B cell (primary cell): ENCODE data around the gene PRKAR1A. TPM values are rescaled to one million over a fixed set of nuclear protein-coding genes. Genes with fewer than 3 reads are reported as not detected.

Source experiments
- ATAC-seq: fragments of 200-7000 bp; cut with Tn5 transposase; one replicate; pipeline ENCODE4 v1.10.0; 2021; ENCODE audit warnings: low read depth, mild to moderate bottlenecking, moderate number of reproducible peaks, moderate library complexity
- CTCF ChIA-PET: fragments of 350-600 bp; sonication (Branson Sonifier 250); formaldehyde crosslinking; loops from one replicate; lab custom pipeline; 2021; ENCODE audit warnings: antibody characterized with exemption, inconsistent platforms; lab: Charles Lee
- POLR2A ChIA-PET: fragments of 350-600 bp; sonication (Branson Sonifier 250); formaldehyde crosslinking; loops from one replicate; lab custom pipeline; 2021; ENCODE audit warnings: antibody characterized with exemption; lab: Charles Lee
- DNase-seq: peaks from one replicate; pipeline ENCODE4 v3.0.0; 2013
- H2AFZ ChIP-seq: 2 replicates; pipeline ENCODE4 v1.6.1; 2012; ENCODE audit warnings: mild to moderate bottlenecking, low read depth, low read length; ENCODE audit not compliant: insufficient read depth, poor library complexity, severe bottlenecking
- H3K27ac ChIP-seq, 2 donors: 1 replicate in 1 of 2; 2 replicates in 1 of 2; pipeline ENCODE4 v1.5.1; 2012 to 2013; ENCODE audit warnings: low read length in 2 of 2, mild to moderate bottlenecking in 2 of 2, moderate library complexity in 1 of 2
- H3K27me3 ChIP-seq, 4 experiments: fragments of 200-600 bp in 1 of 4; sonication (generic) in 1 of 4; replicated peaks in 1 of 4; 1 replicate in 2 of 4; 2 replicates in 2 of 4; pipeline versions ENCODE4 v1.6.1 to v1.7.0; 2013 to 2016; ENCODE audit warnings: low read length in 3 of 4, mild to moderate bottlenecking in 2 of 4, mixed read lengths in 1 of 4, moderate library complexity in 1 of 4; ENCODE audit not compliant: insufficient read depth in 4 of 4, control insufficient read depth in 3 of 4; ENCODE audit errors: control extremely low read depth in 1 of 4
- H3K36me3 ChIP-seq, 2 experiments: replicated peaks in 1 of 2; 1 replicate in 1 of 2; 2 replicates in 1 of 2; pipeline versions ENCODE4 v1.6.1 to v1.7.1; 2013; ENCODE audit warnings: low read length in 1 of 2; ENCODE audit not compliant: insufficient read depth in 2 of 2, control insufficient read depth in 1 of 2; ENCODE audit errors: control extremely low read depth in 1 of 2, extremely low read depth in 1 of 2
- H3K4me1 ChIP-seq, 2 donors: fragments of 200-600 bp in 1 of 2; sonication (generic) in 1 of 2; 1 replicate in 1 of 2; 2 replicates in 1 of 2; pipeline versions ENCODE4 v1.5.1 to v1.6.1; 2013 to 2017; ENCODE audit warnings: low read length in 2 of 2; ENCODE audit not compliant: control insufficient read depth in 2 of 2, insufficient read depth in 2 of 2
- H3K4me2 ChIP-seq: replicated peaks from 2 replicates; pipeline ENCODE3; 2012; ENCODE audit warnings: mild to moderate bottlenecking, low read depth, low read length; ENCODE audit not compliant: poor library complexity, severe bottlenecking
- H3K4me3 ChIP-seq, 5 experiments: fragments of 200-600 bp in 1 of 5; sonication (generic) in 1 of 5; 1 replicate in 3 of 5; 2 replicates in 2 of 5; pipeline versions ENCODE4 v1.5.1 to v1.7.0; 2011 to 2016; ENCODE audit warnings: low read length in 4 of 5, mild to moderate bottlenecking in 4 of 5, low read depth in 2 of 5, control low read depth in 1 of 5, moderate library complexity in 1 of 5; ENCODE audit not compliant: insufficient read depth in 1 of 5; ENCODE audit errors: control extremely low read depth in 1 of 5, extremely low read depth in 1 of 5
- H3K79me2 ChIP-seq: fragments of 200-600 bp; sonication (generic); one replicate; pipeline ENCODE4 v1.6.0; 2016; ENCODE audit warnings: low read length; ENCODE audit not compliant: control insufficient read depth, insufficient read depth
- H3K9ac ChIP-seq: fragments of 200-600 bp; sonication (generic); 2 replicates; pipeline ENCODE4 v1.6.1; 2017; ENCODE audit warnings: mild to moderate bottlenecking, low read length, moderate library complexity
- H3K9me3 ChIP-seq, 3 donors: one replicate each; pipeline versions ENCODE4 v1.6.1 to v1.7.1; 2013; ENCODE audit warnings: low read length in 2 of 3; ENCODE audit not compliant: control insufficient read depth in 2 of 3, insufficient read depth in 1 of 3; ENCODE audit errors: control extremely low read depth in 1 of 3
- H4K20me1 ChIP-seq: 2 replicates; pipeline ENCODE4 v1.6.0; 2012; ENCODE audit warnings: mild to moderate bottlenecking, low read length; ENCODE audit not compliant: insufficient read depth, control insufficient read depth, poor library complexity, severe bottlenecking
- H3K27ac Mint-ChIP-seq: one replicate; pipeline ENCODE4 v1.8.0; 2021; ENCODE audit warnings: mixed read lengths
- H3K27me3 Mint-ChIP-seq: one replicate; pipeline ENCODE4 v1.8.0; 2021; ENCODE audit warnings: mixed read lengths
- H3K4me1 Mint-ChIP-seq: one replicate; pipeline ENCODE4 v1.8.0; 2021; ENCODE audit warnings: mixed read lengths
- H3K4me3 Mint-ChIP-seq: one replicate; pipeline ENCODE4 v1.8.0; 2021; ENCODE audit warnings: mixed read lengths
- H3K9me3 Mint-ChIP-seq: one replicate; pipeline ENCODE4 v1.8.0; 2022; ENCODE audit warnings: mixed read lengths; ENCODE audit not compliant: insufficient read depth
- CTCF ChIP-seq: fragments of 200-600 bp; IDR thresholded peaks from one replicate; pipeline ENCODE4 v1.8.0; 2022; ENCODE audit warnings: antibody characterized with exemption, mild to moderate bottlenecking
- EZH2 ChIP-seq: IDR thresholded peaks from 2 replicates; pipeline ENCODE4 v1.6.1; 2012; ENCODE audit warnings: borderline replicate concordance, low read depth, mild to moderate bottlenecking, moderate library complexity, low read length; ENCODE audit not compliant: insufficient read depth, poor library complexity, severe bottlenecking
- WGBS: methylation state at CpG from one replicate; pipeline ENCODE4 v1.1.5; 2013; ENCODE audit warnings: missing lambda C conversion rate; ENCODE audit not compliant: insufficient coverage; 5-methylcytosine and 5-hydroxymethylcytosine counted together
- intact Hi-C: fragments of 100-400 bp; cut with micrococcal nuclease; formaldehyde crosslinking; loops from one replicate; pipeline ENCODE4 v1.10.0; 2022
- polyA plus RNA-seq: library from polyadenylated mRNA; depleted of rRNA; stranded (reverse); fragments of >200 nt; gene quantifications from 2 replicates; pipeline ENCODE4 v1.2.3, GENCODE V29; 2012
- total RNA-seq, 2 donors: library from RNA; stranded (reverse); fragments of 120-200 nt in 1 of 2; gene quantifications; 1 replicate in 1 of 2; 2 replicates in 1 of 2; pipeline versions ENCODE4 v1.2.3 to v1.2.4, GENCODE V29; 2013 to 2022

PRKAR1A gene
- total and polyA plus RNA-seq, 2 donors (not counting 1 experiment from before 2014, with no cell fraction given), result 63.1 to 296 TPM

DNA sequence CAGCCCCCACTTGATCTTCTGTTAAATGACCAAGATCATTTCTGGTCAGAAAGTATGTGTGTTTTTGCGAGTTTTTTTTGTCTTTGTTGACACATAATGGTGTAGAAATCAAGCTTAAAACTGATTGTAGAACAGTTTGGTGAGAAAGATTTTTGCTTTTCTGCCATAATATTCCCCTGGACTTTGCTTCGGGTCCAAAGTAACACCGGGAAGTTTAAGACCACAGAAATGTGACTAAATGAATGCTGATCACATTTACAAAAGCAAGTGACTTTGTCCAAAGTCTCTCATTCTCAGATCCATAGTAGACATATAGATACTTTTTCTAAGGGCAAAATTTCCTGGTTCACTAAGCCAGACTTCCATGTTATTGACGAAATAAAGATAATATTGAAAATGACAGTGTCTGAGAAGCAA, 86.3 kb downstream of the PRKAR1A start:
- H2AFZ ChIP-seq, result no peak overlapping the region
- no peaks in the 10 kb centered on the region for H3K36me3 ChIP-seq
- H3K79me2 ChIP-seq, result no peaks in the 10 kb centered on the region
- ChIA-PET POLR2A (no interaction called here), CTCF (no interaction called here)
- no peak for TF ChIP-seq EZH2
- TF ChIP-seq CTCF, result no peak
- Mint-ChIP-seq H3K27me3 (peaks cover 66% of the 10 kb centered on the region), H3K27ac (no peak overlapping the region), H3K9me3 (peaks cover 3% of the 10 kb centered on the region), H3K4me1 (peaks cover 16% of the 10 kb centered on the region), H3K4me3 (no peak overlapping the region)
- H4K20me1 ChIP-seq, result no peaks in the 10 kb centered on the region
- no peak overlapping the region for H3K9ac ChIP-seq
- DNase-seq, result no peak
- peaks cover 0 to 46% (median 33%) of the 10 kb centered on the region in 4 experiments for H3K27me3 ChIP-seq
- intact Hi-C loops, result no loop called here
- H3K9me3 ChIP-seq, result no peaks in the 10 kb centered on the region
- peaks cover 9 to 19% of the 10 kb centered on the region in 2 donors for H3K4me1 ChIP-seq
- no peak overlapping the region for H3K4me2 ChIP-seq
- no peak overlapping the region for H3K4me3 ChIP-seq
- WGBS, result 100% methylated on average over 1 of the region's 4 CpGs
- no peak for ATAC-seq
- H3K27ac ChIP-seq, result no peak overlapping the region

- no peak overlapping the region for H3K9ac ChIP-seq
- no peak overlapping the region for H3K27ac ChIP-seq
- no peak overlapping the region for H3K4me3 Mint-ChIP-seq
- H3K36me3 ChIP-seq, result no peaks in the 10 kb centered on the region
- peaks cover 66% of the 10 kb centered on the region for H3K27me3 Mint-ChIP-seq
- POLR2A ChIA-PET, result no interaction called here
- intact Hi-C loops, result no loop called here
- no peak for DNase-seq
- CTCF ChIA-PET, result no interaction called here
- H4K20me1 ChIP-seq, result no peaks in the 10 kb centered on the region
- H3K27me3 ChIP-seq, result peaks cover 0 to 47% (median 33%) of the 10 kb centered on the region in 4 experiments
- no peaks in the 10 kb centered on the region for H3K79me2 ChIP-seq
- no CpG with 5 or more reads among the region's 4 CpGs for WGBS
- H3K4me2 ChIP-seq, result no peak overlapping the region
- ATAC-seq, result no peak
- peaks cover 9 to 19% of the 10 kb centered on the region in 2 donors for H3K4me1 ChIP-seq
- no peaks in the 10 kb centered on the region for H3K9me3 ChIP-seq
- TF ChIP-seq CTCF, result no peak
- TF ChIP-seq EZH2, result no peak
- peaks cover 16% of the 10 kb centered on the region for H3K4me1 Mint-ChIP-seq
- H3K9me3 Mint-ChIP-seq, result peaks cover 3% of the 10 kb centered on the region
- H2AFZ ChIP-seq, result no peak overlapping the region
- no peak overlapping the region for H3K27ac Mint-ChIP-seq
- no peak overlapping the region for H3K4me3 ChIP-seq
Observed at GRCh38 chr17:68599091-68599490, 86.9 kb downstream of the PRKAR1A start.
